ENCODE data around the gene LCE1B. TPM values are rescaled to one million over a fixed set of nuclear protein-coding genes. Genes with fewer than 3 reads are reported as not detected.

LCE1B gene
- total RNA-seq, 3 donors from 2014 or later, result not detected

DNA sequence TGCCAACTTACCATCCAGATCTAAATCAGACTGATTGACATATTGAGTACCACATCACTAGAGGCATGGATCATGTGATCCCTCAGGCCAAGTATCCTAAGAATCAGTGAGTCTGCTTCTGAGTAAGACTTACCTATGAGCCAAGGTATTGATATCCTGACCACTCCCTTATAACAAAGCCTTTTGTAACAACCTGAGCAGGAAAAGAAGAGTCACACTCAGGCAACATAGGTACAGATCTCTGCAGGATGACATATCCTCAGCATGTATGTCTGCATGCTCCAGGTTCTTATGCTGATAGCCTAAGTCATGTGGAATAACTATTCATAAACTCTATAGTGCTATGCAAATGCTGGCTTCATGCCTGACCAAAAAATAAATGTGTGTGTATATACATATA lies 13.2 kb downstream of the LCE1B start:
- Mint-ChIP-seq H3K27me3 (ENCODE audit: low read depth) (peaks cover 32% of the 10 kb centered on the region), H3K4me1 (ENCODE audit: low read depth) (no peaks in the 10 kb centered on the region), H3K36me3 (ENCODE audit: insufficient read depth) (no peaks in the 10 kb centered on the region), H3K9me3 (no peaks in the 10 kb centered on the region), H3K4me3 (no peak overlapping the region)
- DNase-seq, result no peak
- no peak for ATAC-seq

DNA sequence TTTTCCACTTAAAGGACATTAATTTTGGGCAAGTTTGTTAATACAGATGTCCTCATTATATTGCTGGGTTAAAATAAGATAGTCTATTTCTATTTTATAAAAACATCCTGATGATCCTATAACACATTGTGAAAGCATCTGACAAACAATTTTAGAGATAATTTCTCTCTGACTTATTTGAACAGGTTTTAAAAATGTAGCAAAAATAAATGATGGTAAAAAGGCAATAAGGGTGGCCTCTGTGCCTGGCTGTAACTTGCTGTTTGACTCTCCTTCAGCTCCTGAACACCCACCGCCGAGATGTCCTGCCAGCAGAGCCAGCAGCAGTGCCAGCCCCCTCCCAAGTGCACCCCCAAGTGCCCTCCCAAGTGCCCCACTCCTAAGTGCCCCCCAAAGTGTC lies 15.4 kb downstream of the LCE1B start, which contains the start of gene LCE1A:
Gene LCE1A (plus strand): TSS at position 301 of the 400 bp plus-strand sequence. CDS start 0 bp downstream, at position 301.
- Mint-ChIP-seq H3K27me3 (ENCODE audit: low read depth) (peaks cover 37% of the 10 kb centered on the region), H3K9me3 (no peaks in the 10 kb centered on the region), H3K36me3 (ENCODE audit: insufficient read depth) (no peaks in the 10 kb centered on the region), H3K4me3 (no peak within 1 kb of the TSS), H3K4me1 (ENCODE audit: low read depth) (no peaks in the 10 kb centered on the region)
- ATAC-seq, result no peak
- no peak for DNase-seq

DNA sequence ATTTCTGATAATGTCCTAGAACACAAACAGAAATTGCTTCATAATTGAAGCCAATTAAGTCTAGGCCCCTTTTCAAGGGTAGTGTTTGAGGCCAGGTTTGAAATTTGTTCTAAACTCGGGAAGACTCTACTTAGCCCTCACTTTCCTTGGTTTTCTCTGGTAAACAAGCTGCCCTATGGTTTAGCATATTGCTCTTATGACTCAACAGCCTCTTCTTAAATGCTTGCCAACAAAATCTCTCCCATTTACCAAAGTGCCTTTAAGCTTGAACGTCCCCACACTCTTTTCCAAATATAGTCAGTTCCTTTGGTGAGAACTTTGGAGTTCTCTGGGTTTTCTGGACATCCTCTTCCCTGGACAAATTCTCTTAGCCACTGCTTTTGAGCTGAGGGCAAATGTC lies 25.1 kb downstream of the LCE1B start:
- Mint-ChIP-seq H3K9me3 (no peaks in the 10 kb centered on the region), H3K4me1 (ENCODE audit: low read depth) (no peaks in the 10 kb centered on the region), H3K4me3 (no peak overlapping the region), H3K36me3 (ENCODE audit: insufficient read depth) (no peaks in the 10 kb centered on the region), H3K27me3 (ENCODE audit: low read depth) (peaks cover 13% of the 10 kb centered on the region)
- no peak for DNase-seq
- ATAC-seq, result no peak

DNA sequence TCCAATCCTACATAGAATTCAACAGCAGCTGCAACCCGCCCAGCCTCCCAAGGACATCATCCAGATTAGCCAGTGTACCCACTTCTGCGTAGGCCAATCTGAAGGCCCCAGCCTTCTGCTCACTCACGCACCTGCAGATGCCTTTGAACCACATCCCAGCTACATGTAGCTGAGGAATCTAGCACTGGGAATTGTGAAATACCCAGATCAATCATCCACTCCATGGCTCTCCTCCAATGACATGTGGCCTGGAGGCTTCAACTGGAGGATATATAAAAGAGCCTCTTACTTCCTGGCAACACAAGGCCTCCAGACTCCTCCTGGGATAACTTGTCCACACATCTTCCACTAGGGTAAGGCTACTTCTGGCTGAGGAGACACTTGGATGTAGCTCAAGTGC lies 30.8 kb downstream of the LCE1B start, which contains the start of gene LCE6A:
Gene LCE6A (plus strand): TSS at position 301 of the 400 bp plus-strand sequence. CDS start 665 bp downstream, outside the sequence.
- no peak within 1 kb of the TSS for H3K4me3 Mint-ChIP-seq
- no peaks in the 10 kb centered on the region for H3K9me3 Mint-ChIP-seq
- DNase-seq (no peak), ATAC-seq (no peak)
- H3K27me3 Mint-ChIP-seq (ENCODE audit: low read depth), result peaks cover 8% of the 10 kb centered on the region
- no peaks in the 10 kb centered on the region for H3K4me1 Mint-ChIP-seq (ENCODE audit: low read depth)
- no peaks in the 10 kb centered on the region for H3K36me3 Mint-ChIP-seq (ENCODE audit: insufficient read depth)

DNA sequence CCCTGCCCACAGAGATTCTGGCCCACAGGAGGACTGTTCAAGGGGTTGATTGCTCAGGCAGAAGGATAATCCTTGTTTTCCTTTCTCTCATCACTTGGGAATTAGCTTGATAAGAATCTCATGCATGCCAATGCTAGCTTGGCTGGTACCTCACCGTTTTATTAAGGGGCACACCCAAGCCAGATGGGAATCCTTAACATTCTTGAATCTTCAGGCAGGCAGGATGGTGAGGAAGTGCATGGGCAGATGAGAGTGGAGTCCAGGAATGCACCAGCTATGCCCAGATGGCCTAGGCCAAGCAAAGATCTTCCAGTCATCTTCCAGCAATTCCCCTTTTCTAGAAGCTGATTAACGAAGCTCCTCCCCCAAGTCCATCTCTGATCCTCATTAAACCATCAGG lies 43.9 kb downstream of the LCE1B start:
- Mint-ChIP-seq H3K36me3 (ENCODE audit: insufficient read depth) (no peaks in the 10 kb centered on the region), H3K4me3 (no peak overlapping the region), H3K4me1 (ENCODE audit: low read depth) (no peaks in the 10 kb centered on the region), H3K9me3 (no peaks in the 10 kb centered on the region), H3K27me3 (ENCODE audit: low read depth) (peaks cover 7% of the 10 kb centered on the region)
- DNase-seq, result no peak
- no peak for ATAC-seq

DNA sequence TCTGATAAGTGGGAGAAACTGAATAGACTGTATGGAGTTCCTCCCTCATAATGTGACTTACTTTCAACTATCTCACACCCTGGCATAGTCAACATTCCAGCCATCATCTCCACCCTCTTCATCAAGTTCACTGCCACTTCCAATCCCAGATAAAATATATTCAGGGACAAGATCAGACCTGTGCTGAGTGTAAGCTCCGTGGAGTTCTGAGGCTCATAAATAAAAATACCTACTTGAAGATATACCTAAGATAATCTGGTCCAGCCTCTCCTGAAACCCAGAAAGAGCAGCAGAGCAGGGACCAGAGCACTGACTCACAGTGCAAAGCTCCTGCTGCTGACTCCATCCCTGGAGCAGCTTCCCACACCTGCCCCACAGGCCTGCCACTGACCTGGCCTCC lies 46.3 kb downstream of the LCE1B start:
- Mint-ChIP-seq H3K27me3 (ENCODE audit: low read depth) (peaks cover 10% of the 10 kb centered on the region), H3K4me3 (no peak overlapping the region), H3K4me1 (ENCODE audit: low read depth) (no peaks in the 10 kb centered on the region), H3K36me3 (ENCODE audit: insufficient read depth) (no peaks in the 10 kb centered on the region), H3K9me3 (no peaks in the 10 kb centered on the region)
- DNase-seq (no peak), ATAC-seq (no peak)

DNA sequence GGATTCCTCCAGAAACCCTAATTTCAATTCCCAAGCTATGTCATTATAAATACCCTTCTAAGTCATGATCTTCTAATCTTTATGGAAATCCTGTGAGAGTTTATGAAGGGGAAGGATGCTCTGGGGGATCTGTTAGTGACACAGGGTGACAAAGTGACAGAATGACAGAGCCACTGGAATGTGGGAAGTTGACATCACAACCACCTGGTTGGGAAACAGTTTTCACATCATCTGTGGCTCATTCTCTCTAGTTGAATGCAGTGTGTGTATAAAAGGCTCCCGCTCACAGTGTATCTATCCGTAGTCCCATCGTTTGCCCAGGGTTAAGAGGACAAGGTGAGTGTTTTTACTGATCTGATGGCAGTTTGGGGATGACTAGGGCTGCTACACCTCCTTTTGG lies 47.9 kb downstream of the LCE1B start, which contains the start of gene LCE7A:
Gene LCE7A (plus strand): TSS at position 301 of the 400 bp plus-strand sequence. CDS start 702 bp downstream, outside the sequence.
- H3K9me3 Mint-ChIP-seq, result no peaks in the 10 kb centered on the region
- peaks cover 10% of the 10 kb centered on the region for H3K27me3 Mint-ChIP-seq (ENCODE audit: low read depth)
- no peaks in the 10 kb centered on the region for H3K36me3 Mint-ChIP-seq (ENCODE audit: insufficient read depth)
- ATAC-seq (no peak), DNase-seq (no peak)
- H3K4me3 Mint-ChIP-seq, result no peak within 1 kb of the TSS
- H3K4me1 Mint-ChIP-seq (ENCODE audit: low read depth), result no peaks in the 10 kb centered on the region

DNA sequence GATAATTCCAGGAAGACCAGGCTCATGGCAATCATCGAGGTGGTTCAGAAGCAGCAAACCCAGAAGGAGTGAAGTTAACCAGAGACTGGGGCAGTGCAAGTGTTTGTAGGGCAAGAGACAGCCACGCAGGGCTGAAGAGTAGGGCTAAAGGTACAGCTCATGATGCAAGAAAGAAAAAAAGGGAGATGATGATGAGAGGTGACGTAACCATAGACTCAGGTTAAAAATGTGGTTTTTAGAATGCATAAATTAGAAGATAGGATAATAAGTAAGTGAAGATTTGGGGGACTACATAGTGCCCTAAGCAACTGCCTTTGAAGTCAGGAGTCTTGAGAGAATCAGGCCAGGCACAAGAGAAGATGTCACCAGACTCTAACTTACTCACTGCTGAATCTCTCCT lies 48.4 kb downstream of the LCE1B start:
- ATAC-seq (no peak), DNase-seq (no peak)
- H3K4me3 Mint-ChIP-seq, result no peak overlapping the region
- H3K36me3 Mint-ChIP-seq (ENCODE audit: insufficient read depth), result no peaks in the 10 kb centered on the region
- H3K9me3 Mint-ChIP-seq, result no peaks in the 10 kb centered on the region
- H3K4me1 Mint-ChIP-seq (ENCODE audit: low read depth), result no peaks in the 10 kb centered on the region
- H3K27me3 Mint-ChIP-seq (ENCODE audit: low read depth), result peaks cover 10% of the 10 kb centered on the region

DNA sequence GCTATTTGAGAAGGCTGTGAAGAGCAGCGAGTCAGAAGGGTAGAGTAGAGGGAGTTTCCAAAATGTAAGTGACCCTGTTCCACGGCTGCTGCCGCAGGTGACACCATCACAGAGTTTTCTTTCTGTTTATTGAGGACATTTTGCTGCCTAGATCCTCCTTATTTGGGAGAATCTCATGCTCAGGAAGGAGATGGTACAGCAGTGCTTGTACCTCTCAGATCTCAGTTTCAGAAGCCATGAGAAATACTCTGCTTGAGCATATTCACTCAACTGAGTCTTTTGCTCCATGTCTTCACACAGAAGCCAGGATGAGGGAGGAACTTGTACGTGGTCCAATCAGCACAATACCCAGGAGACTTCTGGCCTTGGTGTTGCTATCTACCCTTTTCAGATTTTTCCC lies 49.6 kb downstream of the LCE1B start:
- H3K4me1 Mint-ChIP-seq (ENCODE audit: low read depth), result no peaks in the 10 kb centered on the region
- no peak for DNase-seq
- no peaks in the 10 kb centered on the region for H3K9me3 Mint-ChIP-seq
- H3K27me3 Mint-ChIP-seq (ENCODE audit: low read depth), result peaks cover 10% of the 10 kb centered on the region
- no peak overlapping the region for H3K4me3 Mint-ChIP-seq
- no peak for ATAC-seq
- no peaks in the 10 kb centered on the region for H3K36me3 Mint-ChIP-seq (ENCODE audit: insufficient read depth)

Other genes with a start within 250 kb of the LCE1B start
- not detected for gene LCE3E, start 245.2 kb upstream of the LCE1B start, total RNA-seq
- gene LCE3D, start 231.5 kb upstream of the LCE1B start, total RNA-seq, result not detected
- not detected for gene LCE3C, start 211.7 kb upstream of the LCE1B start, total RNA-seq
- not detected for gene LCE3B, start 198.2 kb upstream of the LCE1B start, total RNA-seq
- not detected for gene LCE3A, start 188.9 kb upstream of the LCE1B start, total RNA-seq
- not detected for gene LCE2D, start 148.6 kb upstream of the LCE1B start, total RNA-seq
- gene LCE2C, start 136.7 kb upstream of the LCE1B start, total RNA-seq, result not detected
- not detected for gene LCE2B, start 125.8 kb upstream of the LCE1B start, total RNA-seq
- not detected for gene LCE2A, start 113.6 kb upstream of the LCE1B start, total RNA-seq
- not detected for gene LCE4A, start 103.8 kb upstream of the LCE1B start, total RNA-seq
- gene KPRP, start 53.9 kb upstream of the LCE1B start, total RNA-seq, result not detected
- not detected for gene LCE1F, start 36.8 kb upstream of the LCE1B start, total RNA-seq
- gene LCE1E, start 25.7 kb upstream of the LCE1B start, total RNA-seq, result not detected
- gene LCE1D, start 15.2 kb upstream of the LCE1B start, total RNA-seq, result not detected
- not detected for gene LCE1C, start 5.3 kb upstream of the LCE1B start, total RNA-seq
- not detected for gene LCE1A, start 15.5 kb downstream of the LCE1B start, total RNA-seq
- not detected for gene LCE6A, start 30.9 kb downstream of the LCE1B start, total RNA-seq
- not detected for gene LCE7A, start 48.0 kb downstream of the LCE1B start, total RNA-seq
- not detected for gene SMCP, start 66.4 kb downstream of the LCE1B start, total RNA-seq
- not detected for gene IVL, start 96.6 kb downstream of the LCE1B start, total RNA-seq
- gene SPRR5, start 135.2 kb downstream of the LCE1B start, total RNA-seq, result not detected
- gene SPRR4, start 158.7 kb downstream of the LCE1B start, total RNA-seq, result not detected
- not detected for gene SPRR1A, start 172.1 kb downstream of the LCE1B start, total RNA-seq
- not detected for gene SPRR3, start 189.8 kb downstream of the LCE1B start, total RNA-seq
- gene SPRR1B, start 219.2 kb downstream of the LCE1B start, total RNA-seq, result not detected
- gene SPRR2D, start 229.1 kb downstream of the LCE1B start, total RNA-seq, result not detected
- not detected for gene SPRR2A, start 245.5 kb downstream of the LCE1B start, total RNA-seq